Cardiac muscle cell (in vitro differentiated cells and primary cell): ENCODE results near the gene STAB2. TPM values are rescaled to one million over a fixed set of nuclear protein-coding genes. Genes with fewer than 3 reads are reported as not detected.
A peak's percentile ranks its signal among the peaks of the same experiment; 100 is the strongest.

Experiments used
- DNase-seq, 2 donors: peaks; one replicate each; pipeline versions ENCODE4 v3.0.0 to v3.0.0-alpha.2; 2010 to 2017; ENCODE audit warnings: low read depth in 1 of 2, low spot score in 1 of 2
- H3K27ac ChIP-seq: fragments of 200-600 bp; sonication (generic); 2 replicates; pipeline ENCODE4 v1.5.1; 2016
- H3K27me3 ChIP-seq: fragments of 200-600 bp; sonication (generic); 2 replicates; pipeline ENCODE4 v1.6.0; 2016; ENCODE audit warnings: control low read depth
- H3K36me3 ChIP-seq: fragments of 200-600 bp; sonication (generic); 2 replicates; pipeline ENCODE4 v1.5.1; 2016; ENCODE audit warnings: control low read depth
- H3K4me1 ChIP-seq: fragments of 200-600 bp; sonication (generic); 2 replicates; pipeline ENCODE4 v1.8.1; 2017; ENCODE audit warnings: low read depth, mild to moderate bottlenecking, mixed run types
- H3K4me3 ChIP-seq: fragments of 200-600 bp; sonication (generic); 2 replicates; pipeline ENCODE4 v1.5.1; 2016; ENCODE audit warnings: mild to moderate bottlenecking
- H3K9me3 ChIP-seq: fragments of 200-600 bp; sonication (generic); 2 replicates; pipeline ENCODE4 v1.5.1; 2017; ENCODE audit warnings: low read depth, mild to moderate bottlenecking, control low read depth
- polyA plus RNA-seq: library from polyadenylated mRNA; unstranded; fragments of >200 nt; fragmentation: Nextera tagmentation; extraction: Ambion mirVana; gene quantifications from 2 replicates; pipeline ENCODE4 v1.2.1, GENCODE V29; 2016
- total RNA-seq: library from RNA; depleted of rRNA; stranded (reverse); fragments of >200 nt; gene quantifications from 2 replicates; pipeline ENCODE4 v1.2.3, GENCODE V29; 2016
- TF ChIP-seq, protein P1 (sequence below): IDR thresholded peaks from 2 replicates; pipeline ENCODE4 v1.5.1; 2012; ENCODE audit warnings: low read depth, mild to moderate bottlenecking, low read length

The STAB2 gene
- total and polyA plus RNA-seq, 2 experiments from 2014 or later, result 0.03 TPM; not detected in 1

GRCh38 chr12:103679421-103680170 lies 92.5 kb downstream of the STAB2 start:
- Histone ChIP-seq H3K9me3 (no peaks in the 10 kb centered on the region), H3K36me3 (no peaks in the 10 kb centered on the region), H3K27me3 (peaks cover 15% of the 10 kb centered on the region), H3K4me1 (peaks cover 16% of the 10 kb centered on the region), H3K4me3 (no peak overlapping the region), H3K27ac (no peak overlapping the region)
- TF ChIP-seq, protein P1, sequence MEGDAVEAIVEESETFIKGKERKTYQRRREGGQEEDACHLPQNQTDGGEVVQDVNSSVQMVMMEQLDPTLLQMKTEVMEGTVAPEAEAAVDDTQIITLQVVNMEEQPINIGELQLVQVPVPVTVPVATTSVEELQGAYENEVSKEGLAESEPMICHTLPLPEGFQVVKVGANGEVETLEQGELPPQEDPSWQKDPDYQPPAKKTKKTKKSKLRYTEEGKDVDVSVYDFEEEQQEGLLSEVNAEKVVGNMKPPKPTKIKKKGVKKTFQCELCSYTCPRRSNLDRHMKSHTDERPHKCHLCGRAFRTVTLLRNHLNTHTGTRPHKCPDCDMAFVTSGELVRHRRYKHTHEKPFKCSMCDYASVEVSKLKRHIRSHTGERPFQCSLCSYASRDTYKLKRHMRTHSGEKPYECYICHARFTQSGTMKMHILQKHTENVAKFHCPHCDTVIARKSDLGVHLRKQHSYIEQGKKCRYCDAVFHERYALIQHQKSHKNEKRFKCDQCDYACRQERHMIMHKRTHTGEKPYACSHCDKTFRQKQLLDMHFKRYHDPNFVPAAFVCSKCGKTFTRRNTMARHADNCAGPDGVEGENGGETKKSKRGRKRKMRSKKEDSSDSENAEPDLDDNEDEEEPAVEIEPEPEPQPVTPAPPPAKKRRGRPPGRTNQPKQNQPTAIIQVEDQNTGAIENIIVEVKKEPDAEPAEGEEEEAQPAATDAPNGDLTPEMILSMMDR, result no peak
- DNase-seq, result no peak

DNA sequence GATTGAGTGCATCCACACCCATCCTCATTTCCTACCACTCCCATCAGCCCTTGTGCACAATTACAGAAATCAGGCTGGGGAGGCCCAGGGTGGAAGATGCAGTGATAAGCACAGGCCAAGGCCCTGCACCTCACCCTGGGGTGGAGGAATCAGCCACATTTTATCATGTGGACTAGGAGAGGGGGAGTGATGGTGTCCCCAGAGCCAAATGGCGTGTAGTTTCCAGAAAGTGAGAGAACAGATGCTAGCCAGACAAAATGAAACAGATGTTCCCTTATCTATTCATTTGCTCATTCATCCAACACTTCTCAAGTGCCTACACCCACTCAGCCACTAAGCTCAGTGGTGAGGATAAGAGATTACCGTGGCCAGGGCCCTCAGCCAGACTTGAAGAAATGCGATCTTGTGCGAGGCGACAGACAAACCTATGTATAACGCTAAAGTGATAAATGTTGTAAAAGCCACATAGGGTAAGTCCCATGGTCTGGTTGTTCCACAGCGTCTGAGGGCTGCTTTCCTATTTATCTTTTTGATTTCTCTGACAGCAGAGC lies 93.6 kb downstream of the STAB2 start:
- Histone ChIP-seq H3K9me3 (no peaks in the 10 kb centered on the region), H3K4me3 (no peak overlapping the region), H3K4me1 (peaks cover 16% of the 10 kb centered on the region), H3K36me3 (no peaks in the 10 kb centered on the region), H3K27ac (no peak overlapping the region), H3K27me3 (peaks cover 20% of the 10 kb centered on the region)
- TF ChIP-seq, protein P1, result no peak
- peak; percentile 70 to 84 for DNase-seq

- H3K36me3 ChIP-seq, result no peaks in the 10 kb centered on the region
- no peak overlapping the region for H3K27ac ChIP-seq
- TF ChIP-seq, protein P1, result no peak
- peaks cover 20% of the 10 kb centered on the region for H3K27me3 ChIP-seq
- H3K4me3 ChIP-seq, result no peak overlapping the region
- DNase-seq, result no peak
- no peaks in the 10 kb centered on the region for H3K9me3 ChIP-seq
- H3K4me1 ChIP-seq, result peaks cover 3% of the 10 kb centered on the region
These were observed 99.0 kb downstream of the STAB2 start for GRCh38 chr12:103686026-103686425.

GRCh38 chr12:103687253-103687652 lies 100.2 kb downstream of the STAB2 start:
- TF ChIP-seq, protein P1, result no peak

DNA sequence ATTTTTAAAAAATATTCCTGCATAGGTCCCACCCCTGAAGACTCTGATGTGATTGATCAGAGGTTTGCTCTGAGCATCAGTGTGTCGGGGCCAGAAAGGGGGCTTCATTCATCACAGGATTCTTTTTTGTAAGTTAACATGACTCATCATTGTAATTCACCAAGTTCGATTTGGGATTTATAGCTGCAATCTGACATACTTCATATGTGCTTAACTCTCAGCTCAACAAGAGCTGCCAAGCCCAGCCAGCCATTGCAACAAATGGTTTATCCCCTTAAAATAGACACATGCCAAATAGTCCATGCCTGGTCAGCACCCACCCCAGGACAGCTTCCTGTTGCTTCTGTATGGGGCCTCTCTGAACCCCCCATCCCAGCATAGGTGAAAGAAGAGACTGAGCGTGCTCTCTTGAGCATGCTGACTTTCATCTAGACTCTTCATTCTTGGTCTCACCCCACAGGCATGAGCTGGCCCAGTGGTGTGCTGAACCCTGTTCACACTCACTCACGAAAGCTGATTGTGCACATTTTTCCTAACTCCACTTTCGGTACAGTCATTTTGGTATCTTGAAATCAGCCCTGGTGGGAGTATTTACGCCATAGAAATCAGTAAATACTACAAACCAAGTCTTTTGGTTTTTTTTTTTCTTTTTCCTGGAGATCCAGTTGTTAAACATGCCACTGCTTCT lies 101.4 kb downstream of the STAB2 start:
- no peaks in the 10 kb centered on the region for H3K9me3 ChIP-seq
- H3K36me3 ChIP-seq, result no peaks in the 10 kb centered on the region
- DNase-seq, result peak in 1 of 2 donors; percentile 11
- H3K4me3 ChIP-seq, result no peak overlapping the region
- peaks cover 14% of the 10 kb centered on the region for H3K27me3 ChIP-seq
- no peaks in the 10 kb centered on the region for H3K4me1 ChIP-seq
- TF ChIP-seq, protein P1, result no peak
- no peak overlapping the region for H3K27ac ChIP-seq

More at GRCh38 chr12:103687253-103687652, 100.2 kb downstream of the STAB2 start:
- H3K27ac ChIP-seq, result no peak overlapping the region
- no peaks in the 10 kb centered on the region for H3K36me3 ChIP-seq
- DNase-seq, result no peak
- H3K4me3 ChIP-seq, result no peak overlapping the region
- H3K4me1 ChIP-seq, result no peaks in the 10 kb centered on the region
- H3K27me3 ChIP-seq, result peaks cover 20% of the 10 kb centered on the region
- H3K9me3 ChIP-seq, result no peaks in the 10 kb centered on the region
